ENCODE data around the gene FILIP1L. TPM values are rescaled to one million over a fixed set of nuclear protein-coding genes. Genes with fewer than 3 reads are reported as not detected.

Gene FILIP1L
- total RNA-seq, 4 donors from 2014 or later = 87.1 to 115 (median 99.6) TPM

DNA sequence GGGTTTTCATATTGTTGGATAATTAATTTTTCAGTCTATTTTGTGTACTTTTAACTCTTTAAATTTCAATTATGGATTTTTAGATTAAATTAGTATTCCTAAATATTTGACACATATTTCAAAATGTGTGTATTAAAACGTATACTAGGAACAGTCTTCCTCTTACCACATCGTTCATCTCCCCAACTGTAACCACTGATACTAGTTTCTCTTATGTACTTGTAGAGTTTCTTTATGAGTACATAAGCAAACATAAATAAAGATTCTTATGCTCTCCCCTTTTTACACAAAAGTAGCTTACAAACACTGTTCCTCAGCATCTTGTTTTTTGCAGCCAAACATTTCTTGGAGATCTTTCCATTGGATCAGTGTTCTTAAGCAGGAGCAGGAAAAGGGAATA is 250.7 kb downstream of the FILIP1L start:
- intact Hi-C loops (cut with DNase I; ENCODE audit: low total_unique reads) = no loop called here
- H3K4me1 ChIP-seq = peaks cover 70 to 74% of the 10 kb centered on the region in 2 donors
- H3K36me3 ChIP-seq = peaks cover 0 to 6% of the 10 kb centered on the region in 2 donors
- H3K9me3 ChIP-seq = no peaks in the 10 kb centered on the region
- DNase-seq (no peak), ATAC-seq (no peak)
- in situ Hi-C loops (cut with MboI; ENCODE audit: low sequenced_read_pairs in 4 of 4) = no loop called here
- peak overlapping the region in 2 of 4 donors; percentile 93 for H3K27ac ChIP-seq
- no peak overlapping the region for H3K4me3 ChIP-seq
- TF ChIP-seq, protein P1, sequence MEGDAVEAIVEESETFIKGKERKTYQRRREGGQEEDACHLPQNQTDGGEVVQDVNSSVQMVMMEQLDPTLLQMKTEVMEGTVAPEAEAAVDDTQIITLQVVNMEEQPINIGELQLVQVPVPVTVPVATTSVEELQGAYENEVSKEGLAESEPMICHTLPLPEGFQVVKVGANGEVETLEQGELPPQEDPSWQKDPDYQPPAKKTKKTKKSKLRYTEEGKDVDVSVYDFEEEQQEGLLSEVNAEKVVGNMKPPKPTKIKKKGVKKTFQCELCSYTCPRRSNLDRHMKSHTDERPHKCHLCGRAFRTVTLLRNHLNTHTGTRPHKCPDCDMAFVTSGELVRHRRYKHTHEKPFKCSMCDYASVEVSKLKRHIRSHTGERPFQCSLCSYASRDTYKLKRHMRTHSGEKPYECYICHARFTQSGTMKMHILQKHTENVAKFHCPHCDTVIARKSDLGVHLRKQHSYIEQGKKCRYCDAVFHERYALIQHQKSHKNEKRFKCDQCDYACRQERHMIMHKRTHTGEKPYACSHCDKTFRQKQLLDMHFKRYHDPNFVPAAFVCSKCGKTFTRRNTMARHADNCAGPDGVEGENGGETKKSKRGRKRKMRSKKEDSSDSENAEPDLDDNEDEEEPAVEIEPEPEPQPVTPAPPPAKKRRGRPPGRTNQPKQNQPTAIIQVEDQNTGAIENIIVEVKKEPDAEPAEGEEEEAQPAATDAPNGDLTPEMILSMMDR (IDR thresholded peaks at IDR 0.05 in 4 of 5, conservative IDR thresholded peaks at IDR 0.05 in 1 of 5) = no peak
- TF ChIP-seq POLR2A (IDR thresholded peaks at IDR 0.05) = no peak
- H3K27me3 ChIP-seq = no peaks in the 10 kb centered on the region

DNA sequence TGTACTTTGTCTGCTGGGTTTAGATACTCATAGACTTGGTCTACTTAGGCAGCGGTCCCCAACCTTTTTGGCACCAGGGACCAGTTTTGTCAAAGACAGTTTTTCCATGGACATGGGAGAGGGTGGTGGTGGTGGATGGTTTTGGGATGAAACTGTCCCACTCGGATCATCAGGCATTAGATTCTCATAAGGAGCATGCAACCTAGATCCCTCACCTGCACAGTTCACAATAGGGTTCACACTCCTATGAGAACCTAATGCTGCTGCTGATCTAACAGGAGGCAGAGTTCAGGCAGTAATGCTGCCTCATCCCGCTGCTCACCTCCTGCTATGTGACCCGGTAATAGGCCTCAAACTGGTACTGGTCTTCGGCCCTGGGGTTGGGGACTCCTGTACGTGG is 251.3 kb downstream of the FILIP1L start:
- no peak for DNase-seq
- TF ChIP-seq POLR2A (IDR thresholded peaks at IDR 0.05) = no peak
- TF ChIP-seq, protein P1 (IDR thresholded peaks at IDR 0.05 in 4 of 5, conservative IDR thresholded peaks at IDR 0.05 in 1 of 5) = no peak
- Histone ChIP-seq H3K27me3 (no peaks in the 10 kb centered on the region), H3K4me3 (no peak overlapping the region), H3K36me3 (peaks cover 0 to 6% of the 10 kb centered on the region in 2 donors), H3K4me1 (peaks cover 71 to 73% of the 10 kb centered on the region in 2 donors), H3K9me3 (no peaks in the 10 kb centered on the region), H3K27ac (peak overlapping the region in 2 of 4 donors; percentile 93)
- in situ Hi-C loops (cut with MboI; ENCODE audit: low sequenced_read_pairs in 4 of 4) (no loop called here), intact Hi-C loops (cut with DNase I; ENCODE audit: low total_unique reads) (no loop called here)
- no peak for ATAC-seq

DNA sequence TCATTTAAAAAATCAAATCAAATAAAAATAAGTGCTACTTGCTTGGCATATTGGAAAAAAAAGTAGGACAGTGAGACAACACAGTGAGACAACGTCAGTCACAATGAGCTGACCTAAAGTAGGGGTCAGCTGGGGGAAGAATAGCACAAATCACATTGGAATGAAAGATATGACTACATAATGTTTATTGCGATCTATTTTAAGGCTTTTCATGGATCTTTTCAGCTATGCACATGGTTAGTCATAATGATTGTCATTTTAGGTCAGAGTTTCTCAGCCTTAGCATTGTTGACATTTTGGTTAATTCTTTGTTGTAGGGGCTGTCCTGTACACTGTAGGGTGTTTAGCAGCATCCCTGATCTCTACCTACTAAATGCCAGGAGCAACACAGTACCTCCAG is 252.1 kb downstream of the FILIP1L start:
- Histone ChIP-seq H3K4me1 (peaks cover 65 to 71% of the 10 kb centered on the region in 2 donors), H3K27ac (peak overlapping the region; percentile 21 to 93 (median 71))
- DNase-seq = no peak

DNA sequence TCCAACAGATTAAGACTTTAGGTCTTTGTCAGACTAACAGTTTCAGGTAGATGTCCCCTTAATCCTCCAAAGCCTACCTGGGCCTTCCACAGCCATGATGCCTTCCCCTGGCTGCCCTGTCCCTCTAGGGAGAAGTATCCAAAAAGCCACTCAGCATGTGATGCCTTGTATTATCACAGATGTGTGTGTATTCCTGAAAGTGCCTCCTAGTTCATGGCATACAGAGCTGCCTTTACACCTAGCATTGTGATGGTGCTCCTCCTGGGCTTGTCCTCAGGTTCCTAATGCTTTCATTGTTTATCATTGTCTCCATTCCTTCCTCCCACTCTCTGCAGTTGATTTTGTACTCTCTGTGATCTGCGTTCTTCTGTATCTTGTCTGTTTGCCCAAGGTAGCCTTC is 253.1 kb downstream of the FILIP1L start:
- DNase-seq (no peak), ATAC-seq (no peak)
- H3K27ac ChIP-seq = peak overlapping the region; percentile 49 to 93 (median 72)
- no peak overlapping the region for H3K4me3 ChIP-seq
- H3K9me3 ChIP-seq = no peaks in the 10 kb centered on the region
- intact Hi-C loops (cut with DNase I; ENCODE audit: low total_unique reads) = no loop called here
- peaks cover 55 to 61% of the 10 kb centered on the region in 2 donors for H3K4me1 ChIP-seq
- H3K27me3 ChIP-seq = no peaks in the 10 kb centered on the region
- in situ Hi-C loops (cut with MboI; ENCODE audit: low sequenced_read_pairs in 4 of 4) = no loop called here
- peaks cover 0 to 17% of the 10 kb centered on the region in 2 donors for H3K36me3 ChIP-seq
- TF ChIP-seq, protein P1 (IDR thresholded peaks at IDR 0.05 in 4 of 5, conservative IDR thresholded peaks at IDR 0.05 in 1 of 5) = no peak
- no peak for TF ChIP-seq POLR2A (IDR thresholded peaks at IDR 0.05)

More for the DNA sequence above, 252.1 kb downstream of the FILIP1L start:
- no peaks in the 10 kb centered on the region for H3K27me3 ChIP-seq
- H3K9me3 ChIP-seq = no peaks in the 10 kb centered on the region
- ATAC-seq = no peak
- H3K36me3 ChIP-seq = peaks cover 0 to 11% of the 10 kb centered on the region in 2 donors
- no peak overlapping the region for H3K4me3 ChIP-seq
- no peak for TF ChIP-seq POLR2A (IDR thresholded peaks at IDR 0.05)
- TF ChIP-seq, protein P1 (IDR thresholded peaks at IDR 0.05 in 4 of 5, conservative IDR thresholded peaks at IDR 0.05 in 1 of 5) = no peak
- intact Hi-C loops (cut with DNase I; ENCODE audit: low total_unique reads) (no loop called here), in situ Hi-C loops (cut with MboI; ENCODE audit: low sequenced_read_pairs in 4 of 4) (no loop called here)

DNA sequence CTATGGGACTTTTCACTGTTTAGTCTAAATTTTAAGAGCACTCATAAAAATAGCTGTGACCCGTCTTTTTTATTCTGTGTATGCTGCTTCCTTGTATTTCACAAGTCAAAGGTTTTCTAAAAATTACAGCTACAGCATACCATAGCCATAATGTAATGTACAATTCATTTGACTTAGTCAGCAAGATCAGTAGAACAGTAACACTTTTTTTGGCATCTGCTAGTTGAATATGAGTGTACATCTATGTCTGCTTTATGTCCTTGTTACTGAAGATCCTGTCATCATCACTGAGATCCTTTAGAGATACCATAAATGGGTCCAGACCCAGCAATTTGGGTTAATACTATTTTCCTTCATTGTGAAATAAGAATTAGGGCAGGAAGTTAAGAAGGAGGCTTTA is 254.5 kb downstream of the FILIP1L start:
- H3K4me3 ChIP-seq = no peak overlapping the region
- TF ChIP-seq, protein P1 (IDR thresholded peaks at IDR 0.05 in 4 of 5, conservative IDR thresholded peaks at IDR 0.05 in 1 of 5) = no peak
- TF ChIP-seq POLR2A (IDR thresholded peaks at IDR 0.05) = no peak
- no peak for DNase-seq
- in situ Hi-C loops (cut with MboI; ENCODE audit: low sequenced_read_pairs in 4 of 4) (no loop called here), intact Hi-C loops (cut with DNase I; ENCODE audit: low total_unique reads) (no loop called here)
- peak overlapping the region; percentile 49 to 93 (median 72) for H3K27ac ChIP-seq
- peaks cover 52 to 54% of the 10 kb centered on the region in 2 donors for H3K4me1 ChIP-seq
- no peaks in the 10 kb centered on the region for H3K9me3 ChIP-seq
- H3K36me3 ChIP-seq = peaks cover 0 to 17% of the 10 kb centered on the region in 2 donors
- peak; percentile 31 to 46 for ATAC-seq
- no peaks in the 10 kb centered on the region for H3K27me3 ChIP-seq
